ENCODE measurements around the gene ZNF530.
A peak's percentile ranks its signal among the peaks of the same experiment; 100 is the strongest.

ZNF530 gene

GRCh38 chr19:57615346-57615745 lies 15.7 kb downstream of the ZNF530 start:
- DNase-seq: no peak

DNA sequence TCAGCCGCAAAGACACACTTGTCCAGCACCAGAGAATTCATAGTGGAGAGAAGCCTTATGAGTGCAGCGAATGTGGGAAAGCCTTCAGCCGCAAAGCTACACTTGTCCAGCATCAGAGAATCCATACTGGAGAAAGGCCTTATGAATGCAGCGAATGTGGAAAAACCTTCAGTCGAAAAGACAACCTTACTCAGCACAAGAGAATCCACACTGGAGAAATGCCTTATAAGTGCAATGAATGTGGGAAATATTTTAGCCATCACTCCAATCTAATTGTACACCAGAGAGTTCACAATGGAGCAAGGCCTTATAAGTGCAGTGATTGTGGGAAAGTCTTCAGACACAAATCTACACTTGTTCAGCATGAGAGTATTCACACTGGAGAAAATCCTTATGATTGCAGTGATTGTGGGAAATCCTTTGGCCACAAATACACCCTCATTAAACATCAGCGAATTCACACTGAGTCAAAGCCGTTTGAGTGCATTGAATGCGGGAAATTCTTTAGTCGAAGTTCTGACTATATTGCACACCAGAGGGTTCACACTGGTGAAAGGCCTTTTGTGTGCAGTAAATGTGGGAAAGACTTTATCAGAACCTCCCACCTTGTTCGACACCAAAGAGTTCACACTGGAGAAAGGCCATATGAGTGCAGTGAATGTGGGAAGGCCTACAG lies 21.1 kb downstream of the ZNF530 start:
- no peak for DNase-seq

DNA sequence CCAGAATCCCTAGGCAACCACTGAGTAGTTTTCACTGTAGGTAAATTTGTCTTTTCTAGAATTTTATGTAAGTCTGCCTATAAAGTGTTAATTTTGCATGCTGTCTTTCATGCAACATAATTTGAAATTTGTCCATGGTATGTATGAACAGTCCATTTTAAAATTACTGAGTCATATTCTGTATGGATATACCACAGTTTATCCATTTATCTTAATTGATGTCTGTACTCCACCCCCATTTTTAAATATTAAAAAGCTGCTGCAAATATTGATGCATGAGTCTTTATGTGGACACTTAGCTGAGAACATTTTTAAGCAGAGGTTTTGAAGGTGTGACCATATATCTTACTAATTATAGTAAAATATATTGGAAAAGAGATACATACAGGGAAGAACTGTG lies 23.4 kb downstream of the ZNF530 start:
- no peak for DNase-seq

DNA sequence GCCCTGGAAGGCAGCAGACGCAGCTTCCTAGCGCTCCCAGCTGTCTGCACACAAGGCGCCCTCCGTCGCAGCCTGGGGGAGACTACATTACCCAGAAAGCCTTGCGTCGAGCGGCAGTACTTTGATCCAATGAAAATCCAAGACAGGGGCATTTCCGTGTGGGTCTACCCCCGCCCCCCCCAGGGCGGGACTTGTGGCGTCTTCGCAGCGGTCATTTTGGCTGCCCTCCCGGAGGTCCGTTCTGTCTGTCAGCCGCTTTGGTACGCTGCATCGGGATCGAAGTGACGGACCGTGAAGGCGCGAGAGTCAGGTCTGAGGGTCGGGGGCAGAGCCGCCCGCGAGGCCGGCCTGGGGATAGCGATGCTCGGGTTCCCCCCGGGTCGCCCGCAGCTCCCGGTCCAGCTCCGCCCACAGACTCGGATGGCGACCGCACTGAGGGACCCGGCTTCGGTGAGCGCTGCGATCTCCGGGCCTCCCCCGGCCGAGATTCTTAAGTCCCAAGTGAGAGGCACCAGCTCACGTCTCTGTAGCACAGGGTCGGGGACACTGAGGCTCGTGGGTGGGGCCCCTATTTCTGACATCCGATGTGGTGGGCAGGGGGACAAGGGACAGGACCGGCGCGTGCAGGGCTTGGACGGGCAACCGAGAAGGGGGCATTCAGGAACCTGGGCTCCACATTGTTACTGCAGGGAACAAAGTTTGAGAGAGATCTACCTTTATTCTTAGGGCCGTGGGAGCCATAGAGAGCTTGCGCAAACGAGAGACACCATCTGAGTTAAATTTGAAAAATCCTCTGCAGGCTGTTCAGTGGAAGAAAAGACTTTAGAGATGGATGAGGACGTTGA lies 33.5 kb downstream of the ZNF530 start, which contains the start of gene ZNF211:
TSS of gene ZNF211 (plus strand) at position 182 of the 845 bp plus-strand sequence. CDS start at position 361, 179 bp downstream.
- peak; percentile 80 to 82 for DNase-seq

- no peak for DNase-seq
Observed at GRCh38 chr19:57633832-57634131, 34.1 kb downstream of the ZNF530 start.

DNA sequence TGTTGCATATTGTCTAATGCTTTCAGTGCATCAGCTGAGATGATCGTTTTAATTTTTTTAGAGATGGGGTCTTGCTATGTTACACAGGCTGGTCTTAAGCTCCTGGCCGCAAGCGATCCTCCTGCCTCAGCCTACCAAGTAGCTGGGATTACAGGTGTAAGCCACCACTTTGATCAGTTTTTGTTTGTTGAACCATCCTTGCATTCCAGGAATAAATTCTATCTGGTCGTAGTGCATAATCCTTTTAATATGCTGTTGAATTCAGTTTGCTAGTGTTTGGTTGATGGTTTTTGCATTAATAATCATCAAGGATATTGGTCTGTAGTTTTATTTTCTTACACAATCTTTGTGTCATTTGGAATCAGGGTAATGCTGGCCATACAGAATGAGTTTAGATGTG lies 37.7 kb downstream of the ZNF530 start:
- no peak for DNase-seq

DNA sequence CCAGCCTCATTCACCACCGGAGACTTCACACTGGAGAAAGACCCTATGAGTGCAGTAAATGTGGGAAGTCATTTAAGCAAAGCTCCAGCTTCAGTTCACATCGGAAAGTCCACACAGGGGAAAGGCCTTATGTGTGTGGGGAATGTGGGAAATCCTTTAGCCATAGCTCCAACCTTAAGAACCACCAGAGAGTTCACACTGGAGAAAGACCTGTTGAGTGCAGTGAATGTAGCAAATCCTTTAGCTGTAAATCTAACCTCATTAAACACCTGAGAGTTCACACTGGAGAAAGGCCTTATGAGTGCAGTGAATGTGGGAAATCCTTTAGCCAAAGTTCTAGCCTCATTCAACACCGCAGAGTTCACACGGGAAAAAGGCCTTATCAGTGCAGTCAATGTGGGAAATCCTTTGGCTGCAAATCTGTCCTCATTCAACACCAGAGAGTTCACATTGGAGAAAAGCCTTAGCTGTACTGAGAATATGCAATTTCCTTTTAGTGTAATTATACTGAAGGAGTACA lies 42.1 kb downstream of the ZNF530 start:
- DNase-seq: no peak

DNA sequence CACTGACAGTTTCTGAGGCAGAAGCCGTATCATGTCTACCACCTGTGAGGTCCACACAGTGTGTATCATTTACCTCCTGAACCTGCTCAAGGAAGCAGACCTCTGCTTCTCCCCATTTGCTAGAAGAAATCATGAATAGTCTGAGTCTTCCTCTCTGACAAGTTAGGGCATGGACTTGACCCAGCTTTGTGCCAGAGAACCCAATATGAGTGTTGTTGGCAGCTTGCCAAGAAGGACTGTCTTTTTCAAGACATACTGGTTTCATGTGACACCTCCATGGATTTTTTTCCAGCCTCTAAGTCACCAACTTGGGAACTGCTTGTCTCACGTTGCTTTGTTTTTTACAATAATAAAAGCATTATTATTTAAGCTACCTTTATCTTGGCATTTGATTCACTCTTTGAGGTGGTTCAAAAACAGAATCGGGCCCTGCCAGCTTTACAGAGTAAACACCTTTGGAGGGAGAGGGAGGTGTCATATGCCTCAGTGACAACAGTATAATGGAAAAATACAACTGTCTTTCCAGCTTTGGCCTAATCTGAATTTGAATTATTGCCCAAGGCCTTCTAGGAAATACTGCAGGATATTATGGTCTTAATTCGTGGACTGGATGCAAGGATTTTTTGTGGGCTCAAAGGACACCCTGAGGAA lies 42.8 kb downstream of the ZNF530 start:
- DNase-seq: no peak

DNA sequence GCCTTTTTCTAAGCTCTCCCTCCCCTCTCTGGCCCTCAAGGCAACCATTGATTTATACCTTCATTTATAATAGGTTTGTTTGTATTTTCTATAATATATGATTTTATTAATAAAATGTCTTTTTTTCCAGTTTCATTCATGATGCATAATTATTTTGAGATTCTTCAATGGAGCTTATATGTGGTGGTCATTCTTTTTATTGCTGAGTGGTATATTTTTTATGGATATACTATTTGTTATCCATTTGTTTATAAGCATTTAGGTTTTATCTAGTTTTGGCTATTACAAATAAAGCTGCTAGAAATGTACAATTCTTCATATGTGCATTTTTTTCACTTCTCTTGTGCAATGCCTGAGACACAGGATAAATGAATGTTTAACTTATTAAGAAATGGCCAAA lies 44.0 kb downstream of the ZNF530 start:
- no peak for DNase-seq

DNA sequence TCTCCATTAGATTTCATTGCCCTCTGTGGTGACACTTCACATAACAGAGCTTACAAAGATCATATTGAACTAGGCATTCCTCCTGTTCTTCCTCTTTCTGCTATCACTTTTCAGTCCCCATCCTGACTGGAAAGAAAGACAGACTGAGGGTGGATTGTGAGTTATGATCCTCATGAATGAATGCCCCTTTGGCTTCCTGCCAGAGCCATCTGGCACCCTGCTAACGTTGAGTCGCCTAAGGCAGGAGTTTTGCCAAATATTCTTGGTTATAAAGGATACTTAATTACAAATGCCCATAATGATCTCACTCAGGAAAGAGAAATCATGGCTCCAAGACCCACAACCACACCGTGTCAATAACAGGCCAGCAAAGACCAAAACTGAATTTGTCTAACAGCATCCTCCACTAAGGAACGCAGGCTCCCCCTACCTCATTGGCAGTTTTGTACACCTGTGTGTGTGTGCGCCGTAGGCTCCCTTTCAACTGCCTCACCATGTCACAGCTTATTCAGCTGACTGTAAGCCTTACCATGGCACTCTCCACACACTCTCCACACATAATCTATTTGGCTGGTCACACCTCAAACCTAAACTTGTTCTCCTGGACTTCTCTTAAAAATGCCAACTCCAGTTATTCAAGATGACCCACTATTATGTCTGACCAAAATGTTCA lies 48.8 kb downstream of the ZNF530 start:
- DNase-seq: no peak

DNA sequence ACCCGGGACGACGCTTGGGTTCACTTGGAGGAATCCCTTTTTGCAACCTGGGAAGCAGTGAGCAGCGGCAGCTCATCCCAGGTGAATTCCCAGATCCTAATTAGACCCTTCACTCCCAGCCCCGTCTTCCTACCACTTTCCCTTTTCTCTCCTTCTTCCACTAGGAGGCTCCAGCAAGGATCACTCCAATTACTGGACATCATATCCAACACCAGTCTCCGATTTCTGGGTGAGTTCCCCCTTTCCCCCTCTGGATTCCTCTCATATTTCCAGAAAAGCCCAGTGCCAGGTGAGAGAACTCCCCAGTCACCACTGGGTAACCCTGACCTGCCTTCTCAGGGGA lies 51.9 kb downstream of the ZNF530 start:
- DNase-seq: no peak

GRCh38 chr19:57653689-57654088 lies 54.0 kb downstream of the ZNF530 start:
- no peak for DNase-seq

DNA sequence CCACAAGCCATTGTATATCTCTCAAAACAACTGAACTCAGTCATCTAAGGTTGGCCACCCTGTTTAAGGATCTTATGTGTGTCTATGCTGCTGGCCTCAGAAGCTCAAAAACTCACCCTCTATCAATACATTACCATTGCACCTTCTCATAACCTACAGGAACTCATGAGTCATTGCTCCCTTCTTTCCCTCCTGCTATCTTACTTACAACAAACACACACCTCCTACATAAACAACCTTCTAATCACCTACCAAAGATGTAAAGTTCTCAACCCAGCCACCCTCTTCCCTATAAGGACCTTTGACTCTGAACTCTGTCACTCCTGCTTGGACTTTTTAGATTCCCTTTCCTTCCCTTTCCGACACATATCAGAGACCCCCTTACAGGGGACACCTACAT lies 55.8 kb downstream of the ZNF530 start:
- DNase-seq: no peak

- DNase-seq: no peak
Observed at GRCh38 chr19:57656346-57656745, 56.7 kb downstream of the ZNF530 start.
